GM19023 (cell line): Measurements from ENCODE around the gene REEP1.

Experiments
- ATAC-seq: cut with Tn5 transposase; IDR thresholded peaks from one replicate; pipeline ENCODE4 v1.9.1; 2021; ENCODE audit warnings: mild to moderate bottlenecking, moderate library complexity; ENCODE audit not compliant: unreplicated experiment

Gene REEP1

GRCh38 chr2:86284987-86285386 is 52.4 kb downstream of the REEP1 start:
- ATAC-seq: no peak

- no peak for ATAC-seq
These were observed 53.0 kb downstream of the REEP1 start for GRCh38 chr2:86284401-86284841.

- ATAC-seq: no peak
These were observed 53.9 kb downstream of the REEP1 start for GRCh38 chr2:86283411-86284030.

GRCh38 chr2:86281066-86281700 is 56.2 kb downstream of the REEP1 start:
- no peak for ATAC-seq

GRCh38 chr2:86280191-86280667 is 57.2 kb downstream of the REEP1 start:
- ATAC-seq: no peak

GRCh38 chr2:86275962-86276361 is 61.5 kb downstream of the REEP1 start:
- ATAC-seq: no peak

GRCh38 chr2:86275384-86275799 is 62.0 kb downstream of the REEP1 start:
- ATAC-seq: peak; percentile 46

- peak; percentile 79 for ATAC-seq
These were observed 62.5 kb downstream of the REEP1 start for GRCh38 chr2:86274918-86275275.

- ATAC-seq: no peak
These were observed 63.0 kb downstream of the REEP1 start for GRCh38 chr2:86274265-86274917.

GRCh38 chr2:86272111-86272510 is 65.3 kb downstream of the REEP1 start:
- no peak for ATAC-seq

- no peak for ATAC-seq
These were observed 66.2 kb downstream of the REEP1 start for GRCh38 chr2:86271248-86271647.

GRCh38 chr2:86263956-86264355 is 73.5 kb downstream of the REEP1 start:
- no peak for ATAC-seq

- no peak for ATAC-seq
These were observed 76.4 kb downstream of the REEP1 start for GRCh38 chr2:86260978-86261377.

GRCh38 chr2:86258106-86258505 is 79.3 kb downstream of the REEP1 start:
- no peak for ATAC-seq

- ATAC-seq: no peak
These were observed 80.4 kb downstream of the REEP1 start for GRCh38 chr2:86256982-86257381.

GRCh38 chr2:86256300-86256699 is 81.1 kb downstream of the REEP1 start:
- ATAC-seq: no peak

GRCh38 chr2:86254576-86255538 is 82.6 kb downstream of the REEP1 start:
- ATAC-seq: no peak

- ATAC-seq: no peak
These were observed 84.0 kb downstream of the REEP1 start for GRCh38 chr2:86253424-86253823.

- no peak for ATAC-seq
These were observed 85.6 kb downstream of the REEP1 start for GRCh38 chr2:86251840-86252266.

GRCh38 chr2:86249579-86250391 is 87.6 kb downstream of the REEP1 start:
- peak; percentile 65 for ATAC-seq
